ENCODE results near the gene COQ4. TPM values are rescaled to one million over a fixed set of nuclear protein-coding genes. Genes with fewer than 3 reads are reported as not detected.

The COQ4 gene
- total RNA-seq, 4 donors from 2014 or later: 3.2 to 37.9 (median 29.6) TPM

GRCh38 chr9:128296340-128297220 lies 26.1 kb upstream of the COQ4 start:
- Histone ChIP-seq H3K4me3 (no peak overlapping the region), H3K9me3 (no peaks in the 10 kb centered on the region), H3K4me1 (no peaks in the 10 kb centered on the region), H3K27ac (no peak overlapping the region), H3K36me3 (no peaks in the 10 kb centered on the region), H3K27me3 (no peaks in the 10 kb centered on the region)
- DNase-seq: no peak
- TF ChIP-seq, protein P1, sequence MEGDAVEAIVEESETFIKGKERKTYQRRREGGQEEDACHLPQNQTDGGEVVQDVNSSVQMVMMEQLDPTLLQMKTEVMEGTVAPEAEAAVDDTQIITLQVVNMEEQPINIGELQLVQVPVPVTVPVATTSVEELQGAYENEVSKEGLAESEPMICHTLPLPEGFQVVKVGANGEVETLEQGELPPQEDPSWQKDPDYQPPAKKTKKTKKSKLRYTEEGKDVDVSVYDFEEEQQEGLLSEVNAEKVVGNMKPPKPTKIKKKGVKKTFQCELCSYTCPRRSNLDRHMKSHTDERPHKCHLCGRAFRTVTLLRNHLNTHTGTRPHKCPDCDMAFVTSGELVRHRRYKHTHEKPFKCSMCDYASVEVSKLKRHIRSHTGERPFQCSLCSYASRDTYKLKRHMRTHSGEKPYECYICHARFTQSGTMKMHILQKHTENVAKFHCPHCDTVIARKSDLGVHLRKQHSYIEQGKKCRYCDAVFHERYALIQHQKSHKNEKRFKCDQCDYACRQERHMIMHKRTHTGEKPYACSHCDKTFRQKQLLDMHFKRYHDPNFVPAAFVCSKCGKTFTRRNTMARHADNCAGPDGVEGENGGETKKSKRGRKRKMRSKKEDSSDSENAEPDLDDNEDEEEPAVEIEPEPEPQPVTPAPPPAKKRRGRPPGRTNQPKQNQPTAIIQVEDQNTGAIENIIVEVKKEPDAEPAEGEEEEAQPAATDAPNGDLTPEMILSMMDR (IDR thresholded peaks at IDR 0.05): no peak
- TF ChIP-seq POLR2A (IDR thresholded peaks at IDR 0.05): no peak
- intact Hi-C loops (cut with DNase I; ENCODE audit: low total_unique reads): no loop called here

DNA sequence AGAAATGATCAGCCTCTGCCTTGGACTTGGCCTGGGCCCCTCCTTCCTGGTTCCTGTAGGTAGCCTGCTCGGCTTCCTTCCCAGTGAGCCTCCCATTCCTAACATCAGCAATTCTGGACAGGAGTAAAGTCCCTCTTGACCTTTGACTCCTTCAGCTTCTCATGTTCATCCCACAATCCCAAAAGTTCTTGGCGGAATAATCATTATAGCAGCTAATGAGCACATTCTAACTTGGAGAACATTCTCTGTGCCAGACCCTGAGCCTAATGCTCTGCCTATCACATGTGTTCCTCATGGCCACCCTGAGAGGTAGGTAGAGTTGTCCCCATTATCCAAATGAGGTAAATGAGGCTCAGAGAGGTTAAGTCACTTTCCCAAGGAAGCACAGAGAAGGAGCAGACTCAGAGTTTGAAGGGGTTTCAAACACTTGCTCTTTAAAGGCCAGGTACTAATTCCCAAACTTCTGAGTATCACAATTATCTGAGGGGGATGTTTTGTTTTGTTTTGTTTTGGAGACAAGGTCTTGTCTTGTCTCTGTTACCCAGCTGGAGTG lies 25.3 kb upstream of the COQ4 start:
- intact Hi-C loops (cut with DNase I; ENCODE audit: low total_unique reads): no loop called here
- H3K9me3 ChIP-seq: no peaks in the 10 kb centered on the region
- H3K4me3 ChIP-seq: no peak overlapping the region
- H3K27me3 ChIP-seq: no peaks in the 10 kb centered on the region
- H3K36me3 ChIP-seq: no peaks in the 10 kb centered on the region
- H3K4me1 ChIP-seq: no peaks in the 10 kb centered on the region
- DNase-seq: no peak
- no peak overlapping the region for H3K27ac ChIP-seq
- TF ChIP-seq POLR2A (IDR thresholded peaks at IDR 0.05): no peak
- TF ChIP-seq, protein P1 (IDR thresholded peaks at IDR 0.05): no peak

DNA sequence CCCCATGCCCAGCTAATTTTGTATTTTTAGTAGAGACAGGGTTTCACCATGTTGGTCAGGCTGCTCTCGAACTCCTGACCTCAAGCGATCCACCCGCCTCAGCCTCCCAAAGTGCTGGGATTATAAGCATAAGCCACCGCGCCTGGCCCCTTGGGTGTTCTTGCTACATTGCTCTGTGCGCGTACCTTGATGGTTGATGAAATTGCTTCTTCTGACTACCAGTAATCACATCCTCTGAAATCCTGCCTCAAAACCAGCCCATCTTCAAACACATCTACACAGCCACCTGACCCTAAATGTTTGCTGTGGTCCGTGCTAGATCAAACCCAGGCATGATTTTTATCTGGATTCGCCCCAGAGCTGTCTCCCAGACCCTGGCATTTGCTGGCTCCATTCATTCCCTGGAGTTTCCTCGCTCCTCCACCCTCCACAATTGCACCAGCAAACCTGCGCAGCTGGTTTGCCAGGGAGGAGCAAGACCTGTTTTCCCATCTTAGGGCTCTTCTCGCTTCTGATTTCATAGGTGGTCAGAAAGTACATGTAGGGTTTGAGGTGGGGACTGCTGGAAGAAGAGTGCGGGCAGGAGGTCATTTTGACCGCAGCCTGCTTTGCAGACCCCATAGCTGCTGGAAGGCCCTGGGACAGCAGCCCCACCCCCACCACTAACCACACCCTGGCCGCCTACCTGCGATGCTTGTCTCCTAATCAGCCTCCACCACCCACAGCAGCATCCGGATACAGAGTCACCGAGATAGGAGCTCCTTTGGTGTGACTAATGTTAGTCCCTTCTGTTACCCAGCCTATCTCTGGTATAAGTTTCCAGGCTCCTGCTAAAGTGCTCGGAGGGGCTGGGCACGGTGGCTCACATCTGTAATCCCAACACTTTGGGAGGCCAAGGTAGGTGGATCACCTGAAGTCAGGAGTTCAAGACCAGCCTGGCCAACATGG lies 23.8 kb upstream of the COQ4 start:
- no peaks in the 10 kb centered on the region for H3K9me3 ChIP-seq
- TF ChIP-seq POLR2A (IDR thresholded peaks at IDR 0.05): no peak
- TF ChIP-seq, protein P1 (IDR thresholded peaks at IDR 0.05): no peak
- H3K4me3 ChIP-seq: no peak overlapping the region
- DNase-seq: no peak
- H3K4me1 ChIP-seq: no peaks in the 10 kb centered on the region
- H3K36me3 ChIP-seq: no peaks in the 10 kb centered on the region
- H3K27me3 ChIP-seq: no peaks in the 10 kb centered on the region
- intact Hi-C loops (cut with DNase I; ENCODE audit: low total_unique reads): no loop called here
- H3K27ac ChIP-seq: no peak overlapping the region

GRCh38 chr9:128304136-128304970 lies 18.3 kb upstream of the COQ4 start:
- DNase-seq: no peak
- TF ChIP-seq, protein P1 (IDR thresholded peaks at IDR 0.05): no peak
- no peak for TF ChIP-seq POLR2A (IDR thresholded peaks at IDR 0.05)
- no peaks in the 10 kb centered on the region for H3K27me3 ChIP-seq
- no peak overlapping the region for H3K4me3 ChIP-seq
- H3K9me3 ChIP-seq: no peaks in the 10 kb centered on the region
- H3K36me3 ChIP-seq: no peaks in the 10 kb centered on the region
- no peaks in the 10 kb centered on the region for H3K4me1 ChIP-seq
- intact Hi-C loops (cut with DNase I; ENCODE audit: low total_unique reads): no loop called here
- H3K27ac ChIP-seq: no peak overlapping the region

Data from uterus (tissue), 4 donors.